ENCODE measurements around the gene STAG1. TPM values are rescaled to one million over a fixed set of nuclear protein-coding genes. Genes with fewer than 3 reads are reported as not detected.

STAG1 gene
- total RNA-seq, 1 donor = 58.6 TPM

GRCh38 chr3:136755192-136755591 is 3.0 kb upstream of the STAG1 start:
- Histone ChIP-seq H3K36me3 (ENCODE audit: insufficient read depth, low read length) (no peaks in the 10 kb centered on the region), H3K4me2 (ENCODE audit: insufficient read depth, low read length) (no peak overlapping the region), H3K9me3 (ENCODE audit: low read depth, low read length) (no peaks in the 10 kb centered on the region), H3K27me3 (ENCODE audit: insufficient read depth, low read length) (no peaks in the 10 kb centered on the region), H3K4me1 (ENCODE audit: insufficient read depth, low read length) (peaks cover 11% of the 10 kb centered on the region), H3K4me3 (ENCODE audit: insufficient read depth, low read length) (no peak overlapping the region), H2AFZ (ENCODE audit: low read length) (no peak overlapping the region), H4K20me1 (ENCODE audit: insufficient read depth, low read length) (no peaks in the 10 kb centered on the region), H3K27ac (ENCODE audit: low read depth, low read length) (no peak overlapping the region), H3K79me2 (ENCODE audit: insufficient read depth, low read length) (peaks cover 6% of the 10 kb centered on the region)
- TF ChIP-seq CTCF (IDR thresholded peaks at IDR 0.05; ENCODE audit: extremely low read depth, low read depth, low read length) = no peak
- DNase-seq (ENCODE audit: insufficient read length, low spot score, missing footprints) = no peak

- H2AFZ ChIP-seq (ENCODE audit: low read length) = peak overlapping the region; percentile 99
- peaks cover 26% of the 10 kb centered on the region for H3K4me1 ChIP-seq (ENCODE audit: insufficient read depth, low read length)
- DNase-seq (ENCODE audit: insufficient read length, low spot score, missing footprints) = no peak
- H4K20me1 ChIP-seq (ENCODE audit: insufficient read depth, low read length) = no peaks in the 10 kb centered on the region
- no peaks in the 10 kb centered on the region for H3K27me3 ChIP-seq (ENCODE audit: insufficient read depth, low read length)
- no peak for TF ChIP-seq CTCF (IDR thresholded peaks at IDR 0.05; ENCODE audit: extremely low read depth, low read depth, low read length)
- peak overlapping the region; percentile 99 for H3K4me2 ChIP-seq (ENCODE audit: insufficient read depth, low read length)
- H3K36me3 ChIP-seq (ENCODE audit: insufficient read depth, low read length) = no peaks in the 10 kb centered on the region
- H3K27ac ChIP-seq (ENCODE audit: low read depth, low read length) = peak overlapping the region; percentile 98
- peak overlapping the region; percentile 91 for H3K4me3 ChIP-seq (ENCODE audit: insufficient read depth, low read length)
- no peaks in the 10 kb centered on the region for H3K9me3 ChIP-seq (ENCODE audit: low read depth, low read length)
- H3K79me2 ChIP-seq (ENCODE audit: insufficient read depth, low read length) = peaks cover 23% of the 10 kb centered on the region
Measured at GRCh38 chr3:136753326-136753939, 1.3 kb upstream of the STAG1 start.

- DNase-seq (ENCODE audit: insufficient read length, low spot score, missing footprints) = peak; percentile 98
- H3K4me1 ChIP-seq (ENCODE audit: insufficient read depth, low read length) = peaks cover 26% of the 10 kb centered on the region
- no peaks in the 10 kb centered on the region for H3K36me3 ChIP-seq (ENCODE audit: insufficient read depth, low read length)
- H3K27ac ChIP-seq (ENCODE audit: low read depth, low read length) = peak overlapping the region; percentile 98
- peak overlapping the region; percentile 99 for H3K4me2 ChIP-seq (ENCODE audit: insufficient read depth, low read length)
- H3K79me2 ChIP-seq (ENCODE audit: insufficient read depth, low read length) = peaks cover 31% of the 10 kb centered on the region
- peak; percentile 38 for TF ChIP-seq CTCF (IDR thresholded peaks at IDR 0.05; ENCODE audit: extremely low read depth, low read depth, low read length)
- H3K4me3 ChIP-seq (ENCODE audit: insufficient read depth, low read length) = peak overlapping the region; percentile 91
- H2AFZ ChIP-seq (ENCODE audit: low read length) = peak overlapping the region; percentile 99
- no peaks in the 10 kb centered on the region for H4K20me1 ChIP-seq (ENCODE audit: insufficient read depth, low read length)
- H3K9me3 ChIP-seq (ENCODE audit: low read depth, low read length) = no peaks in the 10 kb centered on the region
- H3K27me3 ChIP-seq (ENCODE audit: insufficient read depth, low read length) = no peaks in the 10 kb centered on the region
Measured at GRCh38 chr3:136752422-136753325, 496 bp upstream of the STAG1 start.
